Dedifferentiated amniotic fluid mesenchymal stem cell (primary cell): Measurements from ENCODE around the gene SYT17.

ENCODE experiments used
- DNase-seq: peaks from one replicate; pipeline ENCODE4 v3.0.0-alpha.2; 2016; ENCODE audit errors: extremely low spot score

Gene SYT17

GRCh38 chr16:19301931-19302330 lies 133.9 kb downstream of the SYT17 start:
- no peak for DNase-seq

- DNase-seq = no peak
Observed at GRCh38 chr16:19304750-19305149, 136.7 kb downstream of the SYT17 start.

GRCh38 chr16:19305443-19305842 lies 137.4 kb downstream of the SYT17 start:
- DNase-seq = no peak

GRCh38 chr16:19307587-19308241 lies 139.7 kb downstream of the SYT17 start:
- no peak for DNase-seq

- no peak for DNase-seq
Observed at GRCh38 chr16:19308392-19308791, 140.4 kb downstream of the SYT17 start.

GRCh38 chr16:19309178-19309577 lies 141.1 kb downstream of the SYT17 start:
- no peak for DNase-seq

- DNase-seq = no peak
Observed at GRCh38 chr16:19314718-19315425, 146.8 kb downstream of the SYT17 start.

GRCh38 chr16:19315889-19316433 lies 147.9 kb downstream of the SYT17 start:
- no peak for DNase-seq

- DNase-seq = no peak
Observed at GRCh38 chr16:19316846-19317245, 148.8 kb downstream of the SYT17 start.
